DMS53 treated with DMSO at 0.1 percent for 48 hours (cell line): ENCODE results near the gene ARHGAP15.

Source experiments
- DNase-seq: peaks from one replicate; lab custom pipeline; 2025; ENCODE audit not compliant: unreplicated experiment; lab: John Stamatoyannopoulos, UW

ARHGAP15 gene

DNA sequence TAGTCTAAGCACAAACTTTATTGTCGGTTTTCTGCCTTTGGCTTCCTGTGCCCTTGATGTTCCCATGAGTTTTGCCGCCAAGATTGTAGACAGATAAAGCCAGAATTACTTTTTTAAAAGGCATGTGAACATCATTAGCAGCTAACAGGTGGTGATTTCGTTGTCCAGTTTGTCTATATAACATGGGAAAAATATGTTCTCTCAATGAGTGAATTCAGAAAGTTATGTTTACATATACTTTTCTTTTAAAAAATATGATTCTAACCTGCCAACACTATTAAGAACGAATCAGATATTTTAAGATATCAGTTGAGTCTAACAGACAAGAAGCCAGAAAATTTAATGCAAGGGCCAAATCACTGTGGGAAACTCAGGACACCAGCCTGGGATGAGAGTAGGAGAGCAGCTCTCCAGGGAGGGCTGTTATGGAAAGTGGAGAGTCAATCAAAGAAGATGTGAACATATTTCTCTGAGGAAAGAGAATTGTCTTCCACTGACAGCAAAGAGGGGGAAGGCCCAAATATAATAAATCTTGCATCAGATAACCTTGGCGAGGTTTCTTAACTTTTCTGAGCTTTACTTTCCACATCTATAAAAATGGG, 311.3 kb downstream of the ARHGAP15 start:
- no peak for DNase-seq

DNA sequence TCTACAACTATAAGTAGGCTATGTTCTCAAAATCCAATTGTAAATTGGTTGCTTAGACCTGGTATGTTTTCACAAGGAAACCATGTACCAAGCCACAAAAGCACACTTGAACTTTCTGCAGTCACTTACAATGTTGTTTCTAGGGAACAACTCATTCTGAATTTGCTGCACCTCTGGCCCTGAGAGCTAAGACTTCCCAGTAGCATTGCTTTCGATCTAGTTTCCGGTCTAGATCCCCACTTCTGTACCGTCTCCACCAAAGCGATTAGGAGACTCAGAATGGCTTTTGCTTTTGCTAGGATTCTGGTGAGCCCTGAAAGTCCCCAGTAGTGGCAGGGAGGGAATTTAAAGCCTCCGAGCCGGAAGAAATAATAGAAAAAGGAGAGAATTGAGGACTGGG, 313.0 kb downstream of the ARHGAP15 start:
- no peak for DNase-seq

DNA sequence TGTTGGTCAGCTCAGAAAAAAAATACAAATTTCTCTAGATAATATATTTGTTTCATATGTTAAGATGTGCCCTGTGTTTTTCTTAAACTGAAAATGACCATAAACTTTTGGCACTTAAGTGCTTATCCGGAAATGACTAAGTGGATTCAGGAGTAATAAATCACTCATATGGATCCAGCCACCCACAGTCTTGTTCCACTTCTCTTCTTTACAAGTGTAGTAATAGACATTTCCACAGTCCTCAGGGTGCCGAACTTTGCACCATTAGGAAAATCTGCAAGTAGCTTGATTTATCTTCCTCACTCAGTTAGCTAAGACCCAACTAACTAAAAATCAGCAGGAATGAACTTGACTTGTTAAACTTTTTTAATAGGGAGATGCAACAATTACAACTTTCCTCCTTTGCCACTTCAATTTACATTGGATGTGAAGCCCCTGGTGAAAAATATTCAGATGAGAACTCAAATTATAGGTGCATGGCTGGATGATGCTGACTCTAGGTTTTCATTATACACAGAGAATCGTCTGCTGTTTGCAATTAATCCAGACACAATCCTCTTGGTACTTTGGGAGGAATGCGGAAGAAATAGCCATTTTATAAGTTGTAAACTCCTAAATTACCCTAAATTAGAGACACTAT, 322.5 kb downstream of the ARHGAP15 start:
- no peak for DNase-seq

DNA sequence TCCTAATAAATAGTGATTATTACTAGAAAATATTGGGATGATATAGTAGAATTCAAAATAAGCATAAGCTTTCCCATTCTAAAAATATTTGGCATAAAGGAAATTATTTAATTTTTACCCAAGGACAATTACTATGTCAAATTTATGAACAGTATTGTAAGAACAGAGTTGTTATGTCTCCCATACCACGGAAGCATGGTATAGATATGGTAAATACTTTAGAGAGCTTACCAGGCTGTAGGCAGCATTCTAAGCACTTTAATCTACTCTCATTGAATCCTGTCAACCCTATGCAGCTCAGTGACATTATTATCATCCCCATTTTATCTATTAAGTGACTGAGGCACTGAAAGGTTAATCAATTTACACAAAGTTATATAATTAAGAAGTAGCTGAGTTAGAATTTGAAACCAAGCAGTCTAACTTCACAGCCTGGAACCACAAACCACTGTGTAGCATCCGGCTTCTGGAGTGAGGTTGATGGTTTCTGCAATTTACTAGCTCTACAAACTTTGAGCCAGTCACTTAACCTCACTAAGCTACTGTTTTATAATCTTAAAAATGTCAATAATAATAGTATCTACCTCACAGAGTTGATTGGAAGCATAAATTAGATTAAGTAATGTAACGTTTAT, 323.7 kb downstream of the ARHGAP15 start:
- no peak for DNase-seq

DNA sequence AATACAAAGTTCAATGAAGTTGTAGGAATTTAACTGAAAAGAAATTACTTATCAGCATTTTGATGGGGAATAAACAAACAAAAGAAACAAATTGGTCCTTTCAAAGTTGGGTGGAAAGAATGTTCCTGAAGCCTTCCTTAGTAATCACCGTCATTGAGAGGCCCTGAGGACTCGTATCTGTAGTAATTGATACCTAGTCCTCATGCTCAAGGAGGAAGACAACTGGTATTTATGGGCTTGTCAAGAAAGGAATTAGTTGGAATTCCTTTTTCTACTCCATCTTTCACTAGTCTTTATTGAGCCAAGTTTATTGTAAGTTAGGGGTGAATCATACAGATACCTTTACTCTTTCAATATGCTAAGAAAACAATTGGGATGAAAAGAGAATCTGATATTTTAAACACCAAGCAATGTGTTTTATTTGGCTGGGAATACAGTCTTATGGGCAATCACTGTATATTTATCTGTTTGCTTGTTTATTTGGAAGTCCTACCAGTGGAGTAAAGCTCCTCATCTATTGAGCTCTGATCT, 324.8 kb downstream of the ARHGAP15 start:
- no peak for DNase-seq

DNA sequence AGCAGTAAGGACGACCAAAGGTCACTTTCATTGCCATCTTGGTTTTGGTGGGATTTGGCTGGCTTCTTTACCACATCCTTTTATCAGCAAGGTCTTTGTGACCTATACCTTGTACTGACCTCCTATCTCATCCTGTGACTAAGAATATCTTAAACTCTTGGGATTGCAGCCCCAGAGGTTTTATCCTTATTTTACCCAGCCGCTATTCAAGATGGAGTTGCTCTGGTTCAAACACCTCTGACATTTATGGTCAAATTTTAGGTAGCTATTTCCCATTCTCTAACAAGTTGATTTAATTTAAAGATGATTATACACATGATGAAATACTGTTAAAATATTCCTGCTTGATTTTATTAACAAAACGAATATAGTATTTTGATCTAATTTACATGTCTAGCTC, 326.1 kb downstream of the ARHGAP15 start:
- no peak for DNase-seq

DNA sequence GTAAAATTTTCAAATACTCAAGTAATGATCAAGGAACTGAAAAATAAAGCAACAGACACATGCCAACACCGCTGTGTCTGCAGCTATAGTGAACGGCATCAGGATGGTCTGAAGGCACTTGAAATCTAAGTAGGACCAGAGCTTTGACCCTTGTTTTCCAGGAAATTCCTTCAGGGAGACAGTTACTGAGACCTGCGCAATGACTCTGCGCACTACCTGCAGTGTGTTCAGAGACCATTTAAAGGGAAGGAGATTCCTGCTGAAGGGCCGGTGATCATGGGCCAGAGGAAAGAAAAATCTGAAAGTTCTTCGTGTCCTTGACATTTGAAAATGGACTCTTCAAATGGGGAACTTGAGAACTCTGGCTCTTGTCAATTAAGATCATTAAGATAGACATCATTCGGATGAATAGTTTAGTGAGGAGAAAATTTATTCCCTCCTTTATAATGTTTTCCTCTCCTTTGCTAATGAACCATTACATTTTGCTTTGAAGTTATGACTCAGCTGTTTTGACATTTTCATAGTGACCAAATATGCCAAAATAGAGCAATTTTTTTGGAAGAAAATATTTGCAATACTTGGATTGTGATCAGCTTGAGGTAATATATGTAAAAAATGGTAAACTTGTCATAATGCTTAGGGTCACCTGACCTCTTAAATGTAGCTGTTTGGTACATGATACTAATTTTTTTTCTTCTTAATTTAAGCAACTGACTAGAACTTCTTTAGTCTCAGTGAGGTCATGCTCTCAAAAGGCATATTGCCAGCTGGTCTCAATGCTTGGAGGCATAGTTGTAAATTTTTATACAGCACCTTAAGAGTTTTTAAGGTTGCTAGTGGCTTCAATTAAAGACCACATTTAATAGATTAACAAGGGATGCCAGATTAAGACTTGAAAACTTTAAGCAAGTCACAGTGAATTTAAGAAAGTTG, 329.3 kb downstream of the ARHGAP15 start:
- DNase-seq, result no peak

DNA sequence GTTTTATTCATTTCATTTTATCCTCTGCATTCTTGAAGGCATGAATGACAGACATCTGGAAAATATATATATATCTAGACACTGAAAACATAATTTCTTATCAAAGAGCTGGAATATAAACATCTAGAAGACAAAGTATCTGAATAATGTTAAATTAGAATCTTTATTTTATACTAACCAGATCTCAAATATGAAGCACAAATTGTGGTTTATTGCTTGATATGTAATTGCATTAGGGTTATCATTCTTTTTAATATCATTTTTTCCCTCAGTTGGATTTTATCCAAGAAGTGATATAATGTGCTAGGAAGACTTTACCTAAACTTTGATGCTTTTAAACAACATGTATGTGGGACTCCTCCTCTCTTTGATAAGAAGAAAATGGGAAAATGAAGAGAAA, 331.2 kb downstream of the ARHGAP15 start:
- DNase-seq, result no peak

DNA sequence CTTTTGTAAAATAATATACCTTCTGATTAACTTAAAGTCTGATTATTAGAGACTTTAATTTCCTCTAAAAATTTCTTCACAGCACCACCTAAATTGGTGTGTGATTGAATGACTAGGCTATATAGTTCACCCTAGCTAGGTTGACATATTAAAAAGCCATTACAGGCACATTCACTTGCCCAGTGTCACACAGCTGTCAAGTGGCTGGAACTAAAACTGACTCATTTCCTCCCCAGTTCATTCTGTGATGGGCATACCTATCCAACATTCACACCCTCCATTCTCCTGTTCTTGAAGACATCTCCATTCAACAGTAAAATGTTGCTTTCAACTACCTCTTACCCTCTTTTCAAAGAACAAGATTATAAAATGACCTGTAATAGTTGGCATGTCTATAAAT, 334.5 kb downstream of the ARHGAP15 start:
- DNase-seq, result peak; percentile 12

DNA sequence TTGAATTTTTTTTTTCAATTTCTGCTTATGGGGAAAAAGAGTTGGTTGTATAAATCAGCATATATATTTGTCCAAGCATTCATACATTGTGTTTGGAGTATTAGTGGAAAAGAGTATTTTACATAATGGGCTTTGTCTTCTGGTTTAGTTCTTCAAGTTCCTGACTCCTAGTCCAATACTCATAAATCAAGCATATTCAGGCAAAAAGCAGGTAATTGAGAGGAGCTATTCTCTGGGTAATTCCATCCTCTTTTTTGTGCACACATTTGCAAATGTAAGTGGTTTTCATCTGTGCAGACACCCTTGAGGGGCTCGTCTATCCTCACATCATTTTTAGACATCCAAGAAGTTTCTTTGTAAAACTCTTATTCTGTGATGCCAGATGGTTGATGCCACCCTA, 337.2 kb downstream of the ARHGAP15 start:
- no peak for DNase-seq

DNA sequence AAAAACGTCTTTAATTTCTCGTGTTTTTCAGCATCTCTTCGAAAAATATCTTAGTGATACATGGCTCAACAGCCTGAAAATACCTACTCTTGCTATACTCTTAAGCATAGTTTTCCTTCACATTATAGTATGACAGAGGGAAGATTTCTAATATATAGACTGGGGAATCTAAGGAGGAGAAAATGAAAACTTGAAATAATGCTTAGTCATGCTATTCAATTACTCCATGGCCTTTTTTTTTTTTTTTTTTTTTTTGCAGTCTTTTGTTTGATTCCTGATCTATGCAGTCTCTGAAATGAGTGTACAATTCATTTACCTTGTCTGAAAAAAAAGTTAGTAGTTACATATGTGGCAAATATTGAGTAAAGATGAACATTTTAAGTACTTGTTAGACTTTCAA, 337.8 kb downstream of the ARHGAP15 start:
- DNase-seq, result no peak

DNA sequence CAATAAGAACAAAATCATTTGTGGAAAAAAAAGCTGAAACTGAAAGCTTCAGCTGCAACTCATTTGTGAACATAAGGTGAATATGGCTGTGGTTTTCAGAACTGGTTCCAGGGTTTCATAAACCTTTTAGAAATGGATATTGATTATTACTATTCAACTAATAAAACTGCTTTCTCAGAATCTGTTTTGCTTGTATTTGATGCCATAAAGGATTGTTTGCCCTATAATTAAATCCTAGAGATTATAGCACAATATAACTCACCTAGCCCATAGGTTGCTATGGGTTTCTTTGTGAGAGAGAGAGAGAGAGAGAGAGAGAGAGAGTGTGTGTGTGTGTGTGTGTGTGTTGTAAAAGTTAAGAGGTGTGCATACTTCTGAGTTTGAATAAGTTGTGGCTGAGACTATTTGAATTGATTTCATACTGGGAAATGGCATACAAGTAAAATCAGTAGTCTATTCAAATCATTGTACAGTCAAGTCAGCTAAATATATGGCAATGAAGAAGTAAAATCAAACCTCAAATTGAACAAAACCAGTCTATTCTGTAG, 339.2 kb downstream of the ARHGAP15 start:
- DNase-seq, result no peak

DNA sequence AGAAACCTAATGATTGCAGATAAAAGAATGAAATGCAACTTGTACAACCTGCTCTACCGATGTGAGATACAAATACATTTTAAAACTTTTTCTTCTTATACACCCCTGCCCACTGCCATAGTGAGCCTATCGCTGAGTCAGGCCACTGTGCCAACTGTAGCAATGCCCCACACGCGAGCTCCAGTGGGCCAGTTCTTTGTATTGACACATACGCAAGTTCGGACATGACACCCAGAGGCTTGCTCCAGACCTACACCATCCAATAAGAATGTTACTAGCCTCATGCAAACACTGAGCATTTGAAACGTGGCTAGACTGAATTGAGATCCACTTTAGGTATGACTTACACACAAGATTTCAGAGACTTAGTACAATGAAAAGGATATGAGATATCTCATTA, 340.1 kb downstream of the ARHGAP15 start:
- no peak for DNase-seq

DNA sequence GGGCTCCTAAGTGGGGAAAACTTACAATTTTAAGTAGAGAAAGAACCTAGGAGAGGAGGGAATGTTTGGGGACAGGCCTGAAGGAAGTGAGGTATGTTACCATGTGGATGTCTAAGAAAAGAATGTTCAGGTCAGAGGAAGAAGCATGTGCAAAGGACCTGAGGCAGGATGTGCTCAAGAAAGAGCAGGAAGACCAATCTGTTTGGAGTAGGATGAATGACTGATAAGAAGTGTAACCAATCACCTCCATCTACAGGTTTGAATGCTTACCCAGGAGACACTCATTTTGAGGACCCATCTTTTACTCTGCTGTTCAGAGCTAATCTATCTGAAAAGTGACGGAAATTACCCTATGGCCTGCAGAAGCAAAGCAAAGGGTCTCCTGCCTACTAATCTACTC, 342.3 kb downstream of the ARHGAP15 start:
- no peak for DNase-seq

DNA sequence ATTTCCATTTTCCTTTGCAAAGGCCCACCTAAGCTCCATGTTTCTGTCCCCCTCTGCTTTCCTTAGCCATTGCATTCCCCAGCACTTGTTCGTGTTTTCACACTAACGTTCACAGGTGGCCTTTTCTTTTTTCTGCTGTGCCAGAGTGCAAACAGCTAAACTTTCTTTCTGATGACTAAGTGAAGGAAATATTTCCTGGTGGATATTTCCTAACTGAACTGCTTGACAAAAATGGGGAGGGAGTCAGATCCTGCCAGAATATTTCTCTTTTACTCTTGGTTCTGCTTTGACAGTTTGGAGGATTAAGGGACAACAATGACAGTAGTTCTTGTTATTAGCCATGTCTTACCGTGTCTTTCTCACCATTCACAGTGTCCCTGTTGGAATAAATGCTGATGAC, 344.0 kb downstream of the ARHGAP15 start:
- no peak for DNase-seq

DNA sequence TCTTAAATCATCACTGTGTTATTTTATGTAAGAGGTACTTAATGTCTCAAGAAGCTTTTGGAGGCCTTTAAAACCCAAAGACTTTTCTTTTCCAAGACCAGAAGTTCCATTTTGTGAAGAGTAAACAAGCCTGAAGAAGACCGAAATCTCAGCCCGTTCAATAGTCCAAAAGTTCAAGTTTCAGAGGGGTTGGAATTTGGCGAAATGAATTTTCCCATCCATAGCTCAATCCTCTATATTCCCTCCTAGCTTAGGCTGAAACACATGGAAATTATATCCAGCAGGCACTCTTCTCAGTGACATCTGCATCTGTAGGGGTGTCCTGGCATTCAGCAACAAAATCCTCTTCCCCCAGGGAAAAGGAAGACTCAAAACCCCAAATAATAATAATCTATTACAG, 344.6 kb downstream of the ARHGAP15 start:
- DNase-seq, result no peak

DNA sequence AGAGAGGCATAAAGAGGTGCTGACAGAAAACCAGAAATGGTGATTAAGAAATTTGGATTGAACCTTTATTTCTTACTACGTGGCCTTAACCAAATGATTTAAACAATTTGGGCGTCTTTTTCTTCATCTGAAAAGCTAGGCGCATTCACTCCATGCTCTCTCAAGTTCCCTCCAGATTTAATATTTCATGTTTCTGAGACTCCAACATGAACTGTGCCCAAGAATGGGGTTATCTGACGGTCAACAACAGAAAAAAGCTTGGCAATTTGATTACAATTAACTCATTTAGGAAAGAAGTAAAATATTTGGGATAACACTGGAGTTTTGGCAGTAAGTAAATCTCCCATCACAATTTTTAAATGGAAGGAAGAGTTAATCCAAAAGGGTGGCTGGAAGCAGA, 345.4 kb downstream of the ARHGAP15 start:
- DNase-seq, result no peak

DNA sequence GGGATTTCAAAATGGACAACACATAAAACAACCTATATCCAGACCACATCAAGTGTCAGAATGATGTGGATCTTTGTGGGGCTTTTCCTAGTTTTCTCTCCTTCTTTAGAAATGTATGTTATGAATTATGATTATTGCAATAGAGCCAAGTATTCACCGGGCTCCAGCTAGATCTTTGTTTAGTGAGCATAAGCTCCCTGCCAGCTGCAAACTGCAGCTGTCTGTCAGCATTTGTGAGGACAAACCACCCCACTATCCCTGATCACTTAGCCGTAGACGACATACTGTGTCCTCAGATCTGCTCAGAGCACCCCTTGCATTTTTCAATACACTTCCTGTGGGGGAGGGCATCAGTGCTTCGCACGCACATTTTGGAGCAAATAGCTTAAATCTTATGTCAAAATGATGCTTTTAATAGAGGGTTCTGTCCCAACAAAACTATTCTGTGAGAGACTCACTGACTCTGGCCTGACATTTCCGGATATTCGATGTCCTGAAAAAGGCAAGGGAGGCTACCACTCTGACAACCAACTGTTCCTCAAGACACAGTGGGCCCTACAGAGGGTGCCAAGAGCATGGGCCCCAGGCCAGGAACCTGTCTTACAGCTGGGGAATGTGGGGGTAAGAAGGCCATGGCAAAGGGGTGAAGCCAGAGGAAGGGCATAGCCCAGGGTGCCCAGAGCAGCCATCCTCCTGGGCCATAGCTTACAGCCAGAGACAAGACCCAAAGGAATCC, 346.0 kb downstream of the ARHGAP15 start:
- DNase-seq, result no peak

DNA sequence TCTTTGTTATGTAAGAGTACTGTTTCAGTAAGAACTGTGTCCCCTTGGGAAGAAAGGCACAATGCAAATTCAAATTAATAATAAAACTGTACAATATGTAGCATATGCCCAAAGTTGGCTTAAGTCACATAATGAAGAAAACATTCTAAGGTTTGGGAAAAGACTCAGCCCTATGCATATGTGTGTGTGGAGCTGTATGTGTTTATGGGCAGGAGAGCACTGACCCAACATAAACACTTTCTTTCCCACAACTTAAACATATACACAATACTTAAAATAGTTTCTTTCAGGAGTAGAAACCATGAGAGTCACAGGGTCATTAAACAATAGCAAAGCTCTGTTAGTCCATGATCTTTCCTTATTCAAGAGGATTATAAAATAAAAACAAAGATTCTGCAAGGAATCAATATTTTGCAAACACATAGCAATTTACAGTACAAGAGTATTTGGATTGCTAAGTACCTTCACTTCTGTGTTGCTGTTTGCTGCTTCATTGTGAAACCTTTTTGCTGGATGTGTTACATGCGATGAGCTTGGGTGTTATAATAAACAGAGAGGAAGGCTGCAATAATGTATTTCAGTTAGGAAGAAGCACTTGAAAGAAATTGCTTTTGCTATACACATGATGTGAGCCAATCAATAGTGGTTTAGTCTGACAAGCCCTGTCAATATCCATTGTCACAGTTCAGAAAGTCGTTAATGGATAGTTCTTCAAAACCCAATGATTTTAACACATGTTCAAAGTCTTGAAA, 347.3 kb downstream of the ARHGAP15 start:
- DNase-seq, result no peak
